ENCODE measurements around the gene SRSF1. TPM values are rescaled to one million over a fixed set of nuclear protein-coding genes. Genes with fewer than 3 reads are reported as not detected.

Gene SRSF1
- total RNA-seq, 1 donor from 2014 or later: 153 TPM

GRCh38 chr17:57970710-57971109 lies 36.3 kb downstream of the SRSF1 start:
- H3K27ac ChIP-seq: no peak overlapping the region
- H3K9me3 ChIP-seq: no peaks in the 10 kb centered on the region
- intact Hi-C loops (cut with DNase I): no loop called here
- ATAC-seq (no peak), DNase-seq (no peak)
- peaks cover 40% of the 10 kb centered on the region for H3K36me3 ChIP-seq
- H3K4me3 ChIP-seq: no peak overlapping the region
- no peaks in the 10 kb centered on the region for H3K27me3 ChIP-seq
- H3K4me1 ChIP-seq: peaks cover 13% of the 10 kb centered on the region
- TF ChIP-seq CTCF (IDR thresholded peaks at IDR 0.05): no peak

- DNase-seq: no peak
- H3K36me3 ChIP-seq: peaks cover 19% of the 10 kb centered on the region
- no peak for TF ChIP-seq CTCF (IDR thresholded peaks at IDR 0.05)
Observed at GRCh38 chr17:57968456-57968855, 38.6 kb downstream of the SRSF1 start.

GRCh38 chr17:57966875-57967274 lies 40.2 kb downstream of the SRSF1 start:
- no peaks in the 10 kb centered on the region for H3K27me3 ChIP-seq
- peak; percentile 40 for ATAC-seq
- no peak for DNase-seq
- peaks cover 3% of the 10 kb centered on the region for H3K36me3 ChIP-seq
- TF ChIP-seq CTCF (IDR thresholded peaks at IDR 0.05): no peak
- intact Hi-C loops (cut with DNase I): no loop called here
- H3K9me3 ChIP-seq: no peaks in the 10 kb centered on the region
- no peak overlapping the region for H3K4me3 ChIP-seq
- no peak overlapping the region for H3K27ac ChIP-seq
- H3K4me1 ChIP-seq: no peaks in the 10 kb centered on the region

More at GRCh38 chr17:57968456-57968855, 38.6 kb downstream of the SRSF1 start:
- Histone ChIP-seq H3K27ac (no peak overlapping the region), H3K4me3 (no peak overlapping the region), H3K27me3 (no peaks in the 10 kb centered on the region), H3K9me3 (no peaks in the 10 kb centered on the region), H3K4me1 (no peaks in the 10 kb centered on the region)
- intact Hi-C loops (cut with DNase I): no loop called here
- ATAC-seq: no peak

- Histone ChIP-seq H3K36me3 (no peaks in the 10 kb centered on the region), H3K4me3 (no peak overlapping the region), H3K9me3 (no peaks in the 10 kb centered on the region), H3K4me1 (no peaks in the 10 kb centered on the region), H3K27ac (no peak overlapping the region), H3K27me3 (no peaks in the 10 kb centered on the region)
- no peak for DNase-seq
- intact Hi-C loops (cut with DNase I): no loop called here
- TF ChIP-seq CTCF (IDR thresholded peaks at IDR 0.05): no peak
- no peak for ATAC-seq
Observed at GRCh38 chr17:57966246-57966645, 40.8 kb downstream of the SRSF1 start.

GRCh38 chr17:57965521-57966160 lies 41.4 kb downstream of the SRSF1 start:
- TF ChIP-seq CTCF (IDR thresholded peaks at IDR 0.05): no peak
- no peak overlapping the region for H3K27ac ChIP-seq
- DNase-seq (peak; percentile 40), ATAC-seq (no peak)
- H3K36me3 ChIP-seq: no peaks in the 10 kb centered on the region
- intact Hi-C loops (cut with DNase I): no loop called here
- H3K9me3 ChIP-seq: no peaks in the 10 kb centered on the region
- no peaks in the 10 kb centered on the region for H3K4me1 ChIP-seq
- H3K4me3 ChIP-seq: no peak overlapping the region
- H3K27me3 ChIP-seq: no peaks in the 10 kb centered on the region

- Histone ChIP-seq H3K4me3 (no peak overlapping the region), H3K4me1 (no peaks in the 10 kb centered on the region), H3K9me3 (no peaks in the 10 kb centered on the region), H3K27ac (no peak overlapping the region), H3K36me3 (no peaks in the 10 kb centered on the region), H3K27me3 (no peaks in the 10 kb centered on the region)
- intact Hi-C loops (cut with DNase I): no loop called here
- no peak for TF ChIP-seq CTCF (IDR thresholded peaks at IDR 0.05)
- DNase-seq (no peak), ATAC-seq (no peak)
Observed at GRCh38 chr17:57963149-57963511, 43.9 kb downstream of the SRSF1 start.
